HG03442 (cell line): ENCODE measurements around the gene HBG1.
"Not testable (repeated sequence)": the region's sequence is repeated elsewhere in the genome, so short reads cannot be mapped to it uniquely, and the experiment has no call there.

Experiments used
- ATAC-seq: cut with Tn5 transposase; IDR thresholded peaks from one replicate; pipeline ENCODE4 v1.9.1; 2021; ENCODE audit warnings: mild to moderate bottlenecking, moderate library complexity; ENCODE audit not compliant: unreplicated experiment

Gene HBG1

GRCh38 chr11:5249807-5250396, at the start of gene HBG1:
TSS of gene HBG1 (minus strand) at chr11:5249857. CDS start at chr11:5249804, 53 bp downstream.
- not testable (repeated sequence) for ATAC-seq

- ATAC-seq = no peak
These were observed 48.8 kb upstream of the HBG1 start for GRCh38 chr11:5298451-5298850.

DNA sequence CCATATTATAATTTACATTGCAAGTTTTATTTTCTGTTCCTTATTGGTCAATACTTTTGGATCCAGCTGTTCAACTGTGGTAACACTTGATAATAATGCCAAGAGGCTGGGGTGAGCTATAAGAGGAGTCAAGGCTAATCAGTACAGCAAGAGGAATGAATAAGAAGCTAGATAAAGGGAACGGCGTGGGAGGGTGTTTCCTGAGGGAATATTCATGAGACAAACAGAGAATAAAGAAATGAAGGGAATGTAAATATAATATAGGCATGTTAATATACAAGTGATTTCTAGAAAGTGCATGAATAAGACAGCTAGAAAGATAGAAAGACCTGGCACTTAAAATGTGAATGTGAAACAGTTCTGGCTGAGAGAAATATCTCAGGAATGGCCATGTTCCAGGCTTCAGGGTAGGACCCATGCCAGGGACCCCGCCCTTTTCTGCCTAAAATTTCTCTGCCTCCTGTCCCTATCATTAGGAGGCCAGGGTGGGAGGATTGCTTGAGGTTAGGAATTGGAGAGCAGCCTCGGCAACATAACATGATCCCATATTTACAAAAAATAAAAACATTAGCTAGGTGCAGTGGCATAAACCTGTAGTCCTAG, 48.2 kb upstream of the HBG1 start:
- ATAC-seq = no peak

GRCh38 chr11:5294342-5294995, 44.8 kb upstream of the HBG1 start:
- ATAC-seq = not testable (repeated sequence)

DNA sequence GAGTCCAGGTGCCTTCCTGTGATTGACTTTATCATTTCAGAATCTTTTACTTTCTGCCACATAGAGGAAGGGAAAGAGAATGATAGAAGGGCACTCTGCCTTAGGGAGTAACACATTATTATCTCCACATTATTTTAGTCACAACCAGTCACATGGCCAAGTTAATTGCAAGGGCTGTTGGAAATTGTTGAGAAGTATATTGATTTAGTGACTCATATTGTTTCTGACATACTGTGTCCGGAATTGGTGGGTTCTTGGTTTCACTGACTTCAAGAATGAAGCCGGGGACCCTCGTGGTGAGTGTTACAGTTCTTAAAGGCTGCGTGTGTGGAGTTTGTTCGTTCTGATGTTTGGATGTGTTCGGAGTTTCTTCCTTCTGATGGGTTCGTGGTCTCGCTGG, 43.4 kb upstream of the HBG1 start:
- no peak for ATAC-seq

DNA sequence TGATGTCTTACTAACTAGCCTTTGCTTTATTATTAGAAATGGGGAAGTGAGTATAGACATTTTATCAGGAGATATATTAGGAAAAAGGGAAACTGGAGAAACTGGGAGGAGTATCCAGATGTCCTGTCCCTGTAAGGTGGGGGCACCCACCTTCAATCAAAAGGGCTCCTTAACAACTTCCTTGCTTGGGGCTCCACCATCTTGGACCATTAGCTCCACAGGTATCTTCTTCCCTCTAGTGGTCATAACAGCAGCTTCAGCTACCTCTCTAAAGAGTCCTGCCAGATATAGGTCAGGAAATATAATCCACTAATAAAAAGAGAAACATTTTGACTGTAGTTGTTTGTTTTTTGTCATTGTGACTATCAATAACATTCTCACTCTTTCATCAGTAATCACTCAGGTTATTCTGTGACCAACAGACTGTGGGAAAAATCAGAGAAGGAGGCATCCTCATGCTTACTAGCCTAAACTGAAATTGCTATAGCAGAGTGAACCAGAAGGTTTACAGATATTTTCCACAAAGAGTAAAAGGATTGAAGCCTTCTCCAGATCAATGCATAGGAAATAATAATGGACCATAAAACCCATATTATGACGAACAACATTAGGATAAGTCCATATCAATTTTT, 41.7 kb upstream of the HBG1 start:
- ATAC-seq = peak; percentile 97

GRCh38 chr11:5290106-5290505, 40.4 kb upstream of the HBG1 start:
- no peak for ATAC-seq

DNA sequence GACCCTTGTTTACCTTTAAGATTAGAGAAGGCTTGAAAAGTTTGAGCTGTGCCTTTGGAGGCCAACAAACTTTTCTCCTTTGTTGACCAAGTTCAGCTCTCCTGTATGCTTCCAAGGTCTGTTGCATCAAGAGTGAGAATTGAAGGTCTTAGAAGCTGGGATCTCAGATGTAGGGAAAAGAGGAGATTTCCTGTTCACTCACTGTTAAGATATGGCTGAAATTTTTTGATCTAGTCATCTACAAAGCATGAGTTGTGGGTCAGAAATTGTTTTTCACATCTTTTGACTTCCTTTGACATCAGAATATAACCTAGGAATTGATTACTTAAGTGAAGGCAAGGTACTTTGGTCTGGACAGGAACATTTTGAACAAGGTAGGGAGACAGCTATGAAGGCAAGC, 40.0 kb upstream of the HBG1 start:
- ATAC-seq = no peak

DNA sequence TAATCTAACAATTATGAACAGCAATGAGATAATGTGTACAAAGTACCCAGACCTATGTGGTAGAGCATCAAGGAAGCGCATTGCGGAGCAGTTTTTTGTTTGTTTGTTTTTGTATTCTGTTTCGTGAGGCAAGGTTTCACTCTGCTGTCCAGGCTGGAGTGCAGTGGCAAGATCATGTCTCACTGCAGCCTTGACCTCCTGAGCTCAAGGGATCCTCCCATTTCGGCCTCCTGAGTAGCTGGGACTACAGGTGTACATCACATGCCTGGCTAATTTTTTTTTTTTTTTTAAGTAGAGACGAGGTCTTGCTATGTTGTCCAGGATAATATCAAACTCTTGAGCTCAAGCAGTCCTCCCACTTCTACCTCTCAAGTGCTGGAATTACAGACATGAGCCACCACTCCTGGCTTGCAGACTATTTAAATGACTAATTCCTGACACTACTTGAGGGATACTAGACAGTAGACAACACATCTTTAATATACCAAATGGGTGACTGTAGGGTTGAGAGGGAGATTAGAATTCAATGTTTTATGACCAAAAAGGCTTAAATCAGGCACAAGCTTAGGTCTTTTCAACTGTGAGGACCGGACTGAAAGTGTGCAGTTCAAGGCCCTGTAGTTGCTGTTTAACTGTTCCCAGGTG, 39.4 kb upstream of the HBG1 start:
- no peak for ATAC-seq

DNA sequence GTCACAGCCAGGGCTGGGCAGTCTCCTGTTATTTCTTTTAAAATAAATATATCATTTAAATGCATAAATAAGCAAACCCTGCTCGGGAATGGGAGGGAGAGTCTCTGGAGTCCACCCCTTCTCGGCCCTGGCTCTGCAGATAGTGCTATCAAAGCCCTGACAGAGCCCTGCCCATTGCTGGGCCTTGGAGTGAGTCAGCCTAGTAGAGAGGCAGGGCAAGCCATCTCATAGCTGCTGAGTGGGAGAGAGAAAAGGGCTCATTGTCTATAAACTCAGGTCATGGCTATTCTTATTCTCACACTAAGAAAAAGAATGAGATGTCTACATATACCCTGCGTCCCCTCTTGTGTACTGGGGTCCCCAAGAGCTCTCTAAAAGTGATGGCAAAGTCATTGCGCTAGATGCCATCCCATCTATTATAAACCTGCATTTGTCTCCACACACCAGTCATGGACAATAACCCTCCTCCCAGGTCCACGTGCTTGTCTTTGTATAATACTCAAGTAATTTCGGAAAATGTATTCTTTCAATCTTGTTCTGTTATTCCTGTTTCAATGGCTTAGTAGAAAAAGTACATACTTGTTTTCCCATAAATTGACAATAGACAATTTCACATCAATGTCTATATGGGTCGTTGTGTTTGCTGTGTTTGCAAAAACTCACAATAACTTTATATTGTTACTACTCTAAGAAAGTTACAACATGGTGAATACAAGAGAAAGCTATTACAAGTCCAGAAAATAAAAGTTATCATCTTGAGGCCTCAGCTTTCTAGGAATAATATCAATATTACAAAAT, 38.6 kb upstream of the HBG1 start:
- ATAC-seq = no peak

DNA sequence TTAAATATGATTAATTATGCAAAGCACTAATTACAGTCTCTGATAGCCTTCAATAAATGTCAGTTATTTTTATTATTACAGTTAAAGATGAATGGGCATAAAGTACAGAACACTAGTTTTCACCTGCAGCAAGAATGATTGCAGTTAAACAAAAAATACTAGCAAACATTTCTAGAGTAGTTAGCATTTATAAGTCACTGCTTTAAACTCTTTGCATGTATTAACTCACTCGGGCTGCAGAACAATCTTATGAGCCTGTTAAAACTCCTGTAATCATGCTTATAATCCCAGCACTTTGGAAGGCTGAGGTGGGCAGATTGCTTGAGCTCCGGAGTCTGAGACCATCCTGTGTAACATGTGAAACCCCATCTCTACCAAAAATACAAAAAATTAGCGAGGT, 37.2 kb upstream of the HBG1 start:
- no peak for ATAC-seq

DNA sequence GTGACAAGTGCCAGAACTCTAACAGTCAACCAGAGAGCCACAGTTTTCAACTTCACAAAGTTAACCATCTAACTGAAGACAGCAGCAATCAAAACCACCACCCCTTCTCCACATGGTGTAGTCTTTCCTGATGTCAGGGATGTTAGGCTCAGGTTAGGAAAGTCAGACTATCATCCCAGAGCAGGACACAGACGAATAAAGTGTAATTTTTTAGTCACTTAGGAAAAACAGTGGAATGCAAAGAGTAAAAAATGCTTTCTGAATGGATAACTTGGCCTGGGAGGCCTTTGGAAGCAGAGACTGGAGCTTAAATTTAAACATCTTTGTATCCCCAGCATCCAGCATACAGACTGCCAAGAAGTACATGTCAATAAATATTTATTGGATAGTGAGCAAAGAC, 36.7 kb upstream of the HBG1 start:
- ATAC-seq = no peak

- ATAC-seq = no peak
These were observed 36.2 kb upstream of the HBG1 start for GRCh38 chr11:5285703-5286340.

DNA sequence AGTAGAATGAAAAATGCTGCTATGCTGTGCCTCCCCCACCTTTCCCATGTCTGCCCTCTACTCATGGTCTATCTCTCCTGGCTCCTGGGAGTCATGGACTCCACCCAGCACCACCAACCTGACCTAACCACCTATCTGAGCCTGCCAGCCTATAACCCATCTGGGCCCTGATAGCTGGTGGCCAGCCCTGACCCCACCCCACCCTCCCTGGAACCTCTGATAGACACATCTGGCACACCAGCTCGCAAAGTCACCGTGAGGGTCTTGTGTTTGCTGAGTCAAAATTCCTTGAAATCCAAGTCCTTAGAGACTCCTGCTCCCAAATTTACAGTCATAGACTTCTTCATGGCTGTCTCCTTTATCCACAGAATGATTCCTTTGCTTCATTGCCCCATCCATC, 35.0 kb upstream of the HBG1 start:
- no peak for ATAC-seq

- no peak for ATAC-seq
These were observed 34.2 kb upstream of the HBG1 start for GRCh38 chr11:5283882-5284281.

- ATAC-seq = no peak
These were observed 33.4 kb upstream of the HBG1 start for GRCh38 chr11:5283086-5283485.

GRCh38 chr11:5282628-5283027, 33.0 kb upstream of the HBG1 start:
- no peak for ATAC-seq

DNA sequence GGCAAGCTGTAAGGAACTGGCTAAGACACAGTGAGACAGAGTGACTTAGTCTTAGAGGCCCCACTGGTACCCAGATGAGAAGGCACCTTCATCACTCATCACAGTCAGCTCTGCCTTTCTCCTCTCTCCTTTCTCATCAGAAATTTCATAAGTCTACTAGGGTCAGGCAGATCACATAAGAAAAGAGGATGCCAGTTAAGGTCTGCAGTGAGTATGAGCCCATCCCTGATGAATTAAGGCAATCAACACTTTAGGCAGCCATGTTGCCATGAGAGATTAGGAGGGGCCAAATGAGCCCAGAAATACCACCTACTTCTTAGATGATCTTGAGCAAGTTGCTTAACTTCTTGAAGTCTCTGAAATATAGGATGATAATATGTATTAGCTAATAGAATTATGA, 31.9 kb upstream of the HBG1 start:
- ATAC-seq = no peak

GRCh38 chr11:5280582-5281102, 31.0 kb upstream of the HBG1 start:
- ATAC-seq = peak; percentile 94

DNA sequence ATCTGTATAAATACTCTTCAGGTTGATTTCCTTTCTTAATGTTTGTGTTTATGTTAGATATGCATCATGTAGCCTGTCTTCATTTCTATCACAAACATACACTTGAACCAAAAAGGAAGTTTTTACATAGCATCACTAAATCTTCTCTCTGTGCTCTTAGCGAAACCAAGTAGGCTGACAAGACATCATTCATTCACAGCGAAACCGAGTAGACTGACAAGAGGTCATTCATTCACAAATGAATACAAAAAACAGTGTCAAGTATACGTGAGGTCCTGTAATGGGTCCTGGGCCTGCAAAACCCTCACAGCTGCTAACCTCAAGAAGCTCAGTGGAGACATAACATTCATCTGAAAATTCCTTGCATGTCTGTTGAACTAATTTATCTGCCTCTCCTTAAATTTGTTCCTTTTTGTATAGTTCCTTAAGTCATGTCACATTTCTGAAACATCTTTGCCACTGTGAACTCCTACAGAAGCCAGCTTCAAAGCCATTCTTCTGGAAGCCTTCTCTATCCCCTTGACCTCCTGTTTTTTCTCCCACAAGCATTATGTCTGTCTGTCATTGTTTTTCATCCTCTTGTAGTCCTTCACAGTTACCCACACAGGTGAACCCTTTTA, 29.9 kb upstream of the HBG1 start:
- ATAC-seq = no peak
